Neural progenitor cell (in vitro differentiated cells): ENCODE data around the gene WDSUB1. TPM values are rescaled to one million over a fixed set of nuclear protein-coding genes. Genes with fewer than 3 reads are reported as not detected.

Experiments
- DNase-seq: peaks from one replicate; pipeline ENCODE4 v3.0.0-alpha.2; 2016; ENCODE audit warnings: low spot score
- H2AFZ ChIP-seq: fragments of 200-600 bp; sonication (generic); replicated peaks from 2 replicates; pipeline ENCODE4 v1.6.1; 2016; ENCODE audit warnings: antibody characterized with exemption
- H3F3A ChIP-seq: fragments of 200-600 bp; sonication (generic); 2 replicates; pipeline ENCODE4 v1.6.1; 2016; ENCODE audit warnings: antibody characterized with exemption, low read depth
- H3K27ac ChIP-seq: fragments of 200-600 bp; sonication (generic); 2 replicates; pipeline ENCODE4 v1.5.1; 2016; ENCODE audit warnings: mild to moderate bottlenecking
- H3K27me3 ChIP-seq: fragments of 200-600 bp; sonication (generic); 2 replicates; pipeline ENCODE4 v1.6.1; 2016; ENCODE audit warnings: mild to moderate bottlenecking, moderate library complexity
- H3K36me3 ChIP-seq: fragments of 200-600 bp; sonication (generic); 2 replicates; pipeline ENCODE4 v1.5.1; 2016
- H3K4me1 ChIP-seq: fragments of 200-600 bp; sonication (generic); 2 replicates; pipeline ENCODE4 v1.6.1; 2016; ENCODE audit warnings: mixed run types
- H3K4me2 ChIP-seq: fragments of 200-600 bp; sonication (generic); 2 replicates; pipeline ENCODE4 v1.6.1; 2016
- H3K4me3 ChIP-seq: fragments of 200-600 bp; sonication (generic); 2 replicates; pipeline ENCODE4 v1.5.1; 2016
- H3K79me2 ChIP-seq: fragments of 200-600 bp; sonication (generic); 2 replicates; pipeline ENCODE4 v1.6.1; 2016; ENCODE audit warnings: low read depth
- H3K9ac ChIP-seq: fragments of 200-600 bp; sonication (generic); 2 replicates; pipeline ENCODE4 v1.6.1; 2016
- H3K9me3 ChIP-seq: fragments of 200-600 bp; sonication (generic); 2 replicates; pipeline ENCODE4 v1.5.1; 2016; ENCODE audit warnings: low read depth
- H4K20me1 ChIP-seq: fragments of 200-600 bp; sonication (generic); 2 replicates; pipeline ENCODE4 v1.6.1; 2016; ENCODE audit warnings: low read depth
- H3K27ac Mint-ChIP-seq: 3 replicates; pipeline ENCODE4 v1.8.0; 2021; ENCODE audit warnings: mixed read lengths
- H3K27me3 Mint-ChIP-seq: 2 replicates; pipeline ENCODE4 v1.8.0; 2022; ENCODE audit warnings: low read depth, mild to moderate bottlenecking, inconsistent platforms, moderate library complexity, mixed read lengths; ENCODE audit not compliant: insufficient read depth
- H3K36me3 Mint-ChIP-seq: 3 replicates; pipeline ENCODE4 v1.8.0; 2021; ENCODE audit warnings: mixed read lengths
- H3K4me1 Mint-ChIP-seq: 3 replicates; pipeline ENCODE4 v1.8.0; 2021; ENCODE audit warnings: mixed read lengths
- H3K4me3 Mint-ChIP-seq: 3 replicates; pipeline ENCODE4 v1.8.0; 2021; ENCODE audit warnings: mild to moderate bottlenecking, moderate library complexity, mixed read lengths
- H3K9me3 Mint-ChIP-seq: 3 replicates; pipeline ENCODE4 v1.8.0; 2020; ENCODE audit warnings: mixed read lengths
- CTCF ChIP-seq: fragments of 200-600 bp; sonication (generic); IDR thresholded peaks from 2 replicates; pipeline ENCODE4 v1.5.1; 2017; ENCODE audit warnings: antibody characterized with exemption, mild to moderate bottlenecking
- EZH2 ChIP-seq: fragments of 200-600 bp; sonication (generic); IDR thresholded peaks from 2 replicates; pipeline ENCODE4 v1.6.1; 2017; ENCODE audit warnings: antibody characterized with exemption, mild to moderate bottlenecking, moderate library complexity
- EZH2phosphoT487 ChIP-seq: fragments of 200-600 bp; sonication (generic); IDR thresholded peaks from 2 replicates; pipeline ENCODE4 v1.6.1; 2017; ENCODE audit warnings: antibody characterized with exemption
- total RNA-seq: library from RNA; depleted of rRNA; stranded (reverse); fragments of >200 nt; gene quantifications from 2 replicates; pipeline ENCODE4 v1.2.3, GENCODE V29; 2015; ENCODE audit warnings: low replicate concordance

Gene WDSUB1
- total RNA-seq, 1 donor from 2014 or later: 5.2 TPM

GRCh38 chr2:159266554-159266953 is 19.9 kb downstream of the WDSUB1 start:
- H3F3A ChIP-seq: no peaks in the 10 kb centered on the region
- Mint-ChIP-seq H3K4me3 (no peak overlapping the region), H3K9me3 (no peaks in the 10 kb centered on the region), H3K27me3 (peaks cover 6% of the 10 kb centered on the region), H3K27ac (no peak overlapping the region), H3K36me3 (peaks cover 9% of the 10 kb centered on the region), H3K4me1 (peaks cover 4% of the 10 kb centered on the region)
- TF ChIP-seq EZH2 (no peak), CTCF (no peak), EZH2phosphoT487 (no peak)
- no peaks in the 10 kb centered on the region for H3K36me3 ChIP-seq
- no peak overlapping the region for H3K4me2 ChIP-seq
- no peaks in the 10 kb centered on the region for H3K79me2 ChIP-seq
- no peak overlapping the region for H3K4me3 ChIP-seq
- no peaks in the 10 kb centered on the region for H3K4me1 ChIP-seq
- H4K20me1 ChIP-seq: no peaks in the 10 kb centered on the region
- no peak overlapping the region for H3K27ac ChIP-seq
- no peaks in the 10 kb centered on the region for H3K9me3 ChIP-seq
- H3K9ac ChIP-seq: no peak overlapping the region
- H3K27me3 ChIP-seq: no peaks in the 10 kb centered on the region
- H2AFZ ChIP-seq: no peak overlapping the region
- DNase-seq: no peak

- H3K36me3 ChIP-seq: no peaks in the 10 kb centered on the region
- H3K4me3 ChIP-seq: no peak overlapping the region
- no peaks in the 10 kb centered on the region for H3K9me3 Mint-ChIP-seq
- DNase-seq: no peak
- H4K20me1 ChIP-seq: no peaks in the 10 kb centered on the region
- H3K27ac Mint-ChIP-seq: peak overlapping the region; percentile 6
- no peak for TF ChIP-seq EZH2
- TF ChIP-seq CTCF: no peak
- no peak for TF ChIP-seq EZH2phosphoT487
- no peaks in the 10 kb centered on the region for H3K9me3 ChIP-seq
- no peaks in the 10 kb centered on the region for H3K27me3 ChIP-seq
- H3K79me2 ChIP-seq: no peaks in the 10 kb centered on the region
- no peak overlapping the region for H3K4me3 Mint-ChIP-seq
- peaks cover 6% of the 10 kb centered on the region for H3K27me3 Mint-ChIP-seq
- no peak overlapping the region for H3K27ac ChIP-seq
- H3K4me1 ChIP-seq: no peaks in the 10 kb centered on the region
- no peak overlapping the region for H3K4me2 ChIP-seq
- H2AFZ ChIP-seq: no peak overlapping the region
- peaks cover 9% of the 10 kb centered on the region for H3K36me3 Mint-ChIP-seq
- peaks cover 4% of the 10 kb centered on the region for H3K4me1 Mint-ChIP-seq
- no peak overlapping the region for H3K9ac ChIP-seq
- no peaks in the 10 kb centered on the region for H3F3A ChIP-seq
Observed at GRCh38 chr2:159265171-159265576, 21.3 kb downstream of the WDSUB1 start.

GRCh38 chr2:159262904-159263303 is 23.6 kb downstream of the WDSUB1 start:
- peaks cover 6% of the 10 kb centered on the region for H3K27me3 Mint-ChIP-seq
- H3K36me3 Mint-ChIP-seq: peaks cover 7% of the 10 kb centered on the region
- Histone ChIP-seq H3K9ac (no peak overlapping the region), H3K27me3 (no peaks in the 10 kb centered on the region), H3K4me3 (no peak overlapping the region), H3K4me1 (no peaks in the 10 kb centered on the region), H3K36me3 (no peaks in the 10 kb centered on the region), H3F3A (no peaks in the 10 kb centered on the region), H2AFZ (no peak overlapping the region), H3K9me3 (no peaks in the 10 kb centered on the region), H3K79me2 (no peaks in the 10 kb centered on the region), H3K27ac (no peak overlapping the region), H4K20me1 (no peaks in the 10 kb centered on the region), H3K4me2 (no peak overlapping the region)
- no peaks in the 10 kb centered on the region for H3K9me3 Mint-ChIP-seq
- H3K4me3 Mint-ChIP-seq: no peak overlapping the region
- TF ChIP-seq EZH2phosphoT487 (no peak), CTCF (no peak), EZH2 (no peak)
- DNase-seq: no peak
- peaks cover 4% of the 10 kb centered on the region for H3K4me1 Mint-ChIP-seq
- H3K27ac Mint-ChIP-seq: no peak overlapping the region

GRCh38 chr2:159262226-159262625 is 24.3 kb downstream of the WDSUB1 start:
- Histone ChIP-seq H3K4me1 (no peaks in the 10 kb centered on the region), H3K4me3 (no peak overlapping the region), H3K36me3 (no peaks in the 10 kb centered on the region), H3K9me3 (no peaks in the 10 kb centered on the region), H3K27me3 (no peaks in the 10 kb centered on the region), H4K20me1 (no peaks in the 10 kb centered on the region), H3K27ac (no peak overlapping the region), H3F3A (no peaks in the 10 kb centered on the region), H3K9ac (no peak overlapping the region), H3K4me2 (no peak overlapping the region), H3K79me2 (no peaks in the 10 kb centered on the region), H2AFZ (no peak overlapping the region)
- Mint-ChIP-seq H3K27me3 (peaks cover 6% of the 10 kb centered on the region), H3K4me1 (peaks cover 4% of the 10 kb centered on the region), H3K4me3 (no peak overlapping the region), H3K36me3 (peaks cover 5% of the 10 kb centered on the region), H3K27ac (no peak overlapping the region), H3K9me3 (no peaks in the 10 kb centered on the region)
- TF ChIP-seq EZH2 (no peak), CTCF (no peak), EZH2phosphoT487 (no peak)
- DNase-seq: no peak
